Measurements from ENCODE around the gene AMH.

The AMH gene

GRCh38 chr19:2300533-2300932, 51.4 kb downstream of the AMH start:
- H4K20me1 ChIP-seq (ENCODE audit: insufficient read depth, low read length, poor library complexity, severe bottlenecking): no peaks in the 10 kb centered on the region
- no peak for TF ChIP-seq CTCF (conservative IDR thresholded peaks at IDR 0.05; ENCODE audit: low read length)
- TF ChIP-seq EZH2phosphoT487 (IDR thresholded peaks at IDR 0.05; ENCODE audit: borderline replicate concordance): no peak
- H3K9me2 ChIP-seq (replicated peaks; ENCODE audit: low read depth, low read length): no peaks in the 10 kb centered on the region
- H3K36me3 ChIP-seq (ENCODE audit: insufficient read depth, low read length): no peaks in the 10 kb centered on the region
- no peak overlapping the region for H3K4me3 ChIP-seq (ENCODE audit: low read length, poor library complexity, severe bottlenecking)
- no peak overlapping the region for H3K9ac ChIP-seq (ENCODE audit: low read depth, low read length, poor library complexity, severe bottlenecking)
- no peaks in the 10 kb centered on the region for H3K27me3 ChIP-seq (ENCODE audit: insufficient read depth, low read length, poor library complexity, severe bottlenecking)
- no peak overlapping the region for H3K4me2 ChIP-seq (ENCODE audit: low read depth, low read length, poor library complexity, severe bottlenecking)
- H3K79me2 ChIP-seq (ENCODE audit: insufficient read depth, low read length): no peaks in the 10 kb centered on the region
- H3K4me1 ChIP-seq (ENCODE audit: insufficient read depth, low read length, poor library complexity, severe bottlenecking): no peaks in the 10 kb centered on the region
- H2AFZ ChIP-seq (ENCODE audit: low read length): no peak overlapping the region
- no peaks in the 10 kb centered on the region for H3K9me3 ChIP-seq (ENCODE audit: insufficient read depth, low read depth, low read length)
- no peaks in the 10 kb centered on the region for H3F3A ChIP-seq (ENCODE audit: low read depth)

Data from Loucy (cell line).